K562 (cell line): ENCODE measurements around the gene GZF1. TPM values are rescaled to one million over a fixed set of nuclear protein-coding genes. Genes with fewer than 3 reads are reported as not detected.
A peak's percentile ranks its signal among the peaks of the same experiment; 100 is the strongest.

Source experiments
- CBFA2T3 ChIP-seq: fragments of 450-650 bp; IDR thresholded peaks from 2 replicates; pipeline ENCODE4 v1.6.1; 2017
- CHD1 ChIP-seq: fragments of 200-600 bp; sonication (generic); IDR thresholded peaks from one replicate; pipeline ENCODE4 v1.6.1; 2012; ENCODE audit warnings: mild to moderate bottlenecking, moderate library complexity, low read length, inconsistent platforms
- CSDE1 ChIP-seq, 2 experiments: fragments of 450-650 bp; IDR thresholded peaks; 2 replicates each; pipeline ENCODE4 v1.6.1; 2016; ENCODE audit warnings: mild to moderate bottlenecking in 1 of 2
- CTBP1 ChIP-seq: fragments of 450-650 bp; IDR thresholded peaks from 2 replicates; pipeline ENCODE4 v1.6.1; 2016; ENCODE audit warnings: borderline replicate concordance
- ELK1 ChIP-seq: sonication (generic); formaldehyde crosslinking; IDR thresholded peaks from 2 replicates; pipeline ENCODE4 v1.8.1; 2022; ENCODE audit warnings: missing genetic modification reagents
- GTF2A2 ChIP-seq: IDR thresholded peaks from 2 replicates; pipeline ENCODE4 v1.6.1; 2016; ENCODE audit warnings: mild to moderate bottlenecking, missing genetic modification characterization, missing compliant biosample characterization
- KDM2B ChIP-seq: fragments of 250-450 bp; sonication (Bioruptor Pico); IDR thresholded peaks from 2 replicates; pipeline ENCODE4 v1.8.0; 2021; ENCODE audit warnings: mild to moderate bottlenecking, moderate library complexity
- NFATC3 ChIP-seq: fragments of 450-650 bp; IDR thresholded peaks from 2 replicates; pipeline ENCODE4 v1.6.1; 2017; ENCODE audit warnings: mild to moderate bottlenecking
- NFIX ChIP-seq: fragments of 250-450 bp; sonication (Bioruptor Pico); IDR thresholded peaks from 2 replicates; pipeline ENCODE4 v1.4.0; 2020; ENCODE audit warnings: low read depth, mild to moderate bottlenecking, moderate library complexity
- SRSF9 ChIP-seq: fragments of 200-400 bp; formaldehyde crosslinking; IDR thresholded peaks from 2 replicates; pipeline ENCODE4 v1.6.1; 2017; ENCODE audit warnings: low read depth, low read length, borderline replicate concordance
- WHSC1 ChIP-seq: IDR thresholded peaks from one replicate; pipeline ENCODE4 v1.6.1; 2012; ENCODE audit warnings: low read length, control low read depth, inconsistent platforms
- XRCC5 ChIP-seq: fragments of 200-400 bp; formaldehyde crosslinking; IDR thresholded peaks from 2 replicates; pipeline ENCODE4 v1.6.1; 2017; ENCODE audit warnings: low read depth, mild to moderate bottlenecking, low read length
- ZNF561 ChIP-seq: fragments of 450-650 bp; formaldehyde crosslinking; conservative IDR thresholded peaks from 2 replicates; pipeline ENCODE4 v1.4.0; 2020; ENCODE audit warnings: mild to moderate bottlenecking, moderate library complexity
- ZNF57 ChIP-seq: fragments of 450-650 bp; formaldehyde crosslinking; IDR thresholded peaks from 2 replicates; pipeline ENCODE4 v1.4.0; 2020; ENCODE audit warnings: mild to moderate bottlenecking, moderate library complexity
- polyA plus RNA-seq, 8 experiments: library from polyadenylated mRNA; depleted of rRNA in 4 of 8; stranded (reverse) in 5 of 8; unstranded in 3 of 8; fragments of >200 nt; fragmentation: Nextera tagmentation in 2 of 8; fragmentation: Illumina TruSeq in 1 of 8; extraction: Ambion mirVana in 2 of 8; extraction: Trizol in 1 of 8; gene quantifications; 2 replicates each; pipeline versions ENCODE4 v1.2.1 to v1.2.3, GENCODE V29; 2011 to 2014; ENCODE audit warnings: inconsistent platforms in 1 of 8, missing spikeins in 1 of 8
- total RNA-seq, 7 experiments: library from RNA; depleted of rRNA in 6 of 7; stranded (reverse); fragments of >200 nt in 6 of 7; fragmentation: Illumina TruSeq in 2 of 7; extraction: Trizol in 2 of 7; gene quantifications; 2 replicates each; pipeline versions ENCODE4 v1.2.1 to v1.2.3, GENCODE V29; 2011 to 2021; ENCODE audit warnings: low replicate concordance in 1 of 7
- TF ChIP-seq, protein P1 (sequence below): IDR thresholded peaks from 3 replicates; pipeline ENCODE4 v1.6.1; 2011; ENCODE audit warnings: borderline replicate concordance, mild to moderate bottlenecking; ENCODE audit not compliant: insufficient read length, insufficient read depth
- TF ChIP-seq, protein P2 (sequence below), 2 experiments: fragments of 450-650 bp; IDR thresholded peaks; 2 replicates each; pipeline ENCODE4 v1.6.1; 2016
- TF ChIP-seq, protein P3 (sequence below): sonication (generic); IDR thresholded peaks from 2 replicates; pipeline ENCODE4 v1.6.1; 2016
- TF ChIP-seq, protein P4 (sequence below): fragments of 450-650 bp; formaldehyde crosslinking; conservative IDR thresholded peaks from 2 replicates; pipeline ENCODE4 v1.4.0; 2022; ENCODE audit warnings: mild to moderate bottlenecking, missing genetic modification characterization
- TF ChIP-seq, protein P5 (sequence below): fragments of 250-450 bp; sonication (Bioruptor Pico); IDR thresholded peaks from 2 replicates; pipeline ENCODE4 v1.5.0; 2021
- TF ChIP-seq, protein P6 (sequence below): fragments of 250-450 bp; sonication (Bioruptor Pico); IDR thresholded peaks from 2 replicates; pipeline ENCODE4 v1.8.0; 2021; ENCODE audit warnings: moderate library complexity, mild to moderate bottlenecking, inconsistent platforms

GZF1 gene
- total and polyA plus RNA-seq, 9 of the 15 experiments (the other 6 are each of a cell fraction or from before 2014, with no cell fraction given) = 1.2 to 15.7 (median 7.4) TPM

DNA sequence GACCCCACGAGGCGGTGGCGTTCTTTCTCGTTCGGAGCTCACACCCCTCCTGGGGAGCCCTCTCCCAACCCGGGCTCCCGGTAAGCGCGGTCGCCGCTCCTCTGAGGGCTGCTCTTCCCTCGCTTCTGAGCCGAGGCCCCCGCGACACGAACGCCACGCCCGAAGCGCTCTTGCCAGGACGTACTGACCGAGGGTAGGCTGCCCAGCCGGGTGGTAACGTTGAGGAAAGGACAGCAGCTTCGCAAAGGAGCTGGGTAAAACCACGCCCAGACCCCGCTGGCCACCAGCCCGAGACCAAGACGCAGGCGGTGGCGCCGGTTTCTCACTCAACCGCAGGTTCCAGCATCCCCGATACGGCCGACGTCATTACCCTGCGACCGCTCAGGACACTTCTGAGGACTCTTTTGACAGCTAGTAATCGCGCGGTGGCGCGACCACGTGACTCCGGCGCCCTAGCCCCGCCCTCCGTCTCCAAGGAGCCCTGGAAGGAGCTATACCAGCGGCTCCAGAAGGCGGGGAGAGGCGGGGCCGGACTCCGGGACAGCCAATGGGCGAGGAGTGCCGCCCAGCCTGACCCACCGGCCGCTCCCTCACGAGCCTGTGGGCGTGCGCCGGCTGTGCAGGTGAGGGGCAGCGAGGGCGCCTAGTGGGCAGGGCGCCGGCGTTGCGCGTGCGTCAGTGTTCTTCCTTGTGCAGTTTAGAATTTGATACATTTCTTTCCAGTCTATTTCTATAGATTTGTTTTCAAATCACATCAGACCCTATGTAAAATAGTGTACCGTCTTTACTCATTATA lies 4.0 kb upstream of the GZF1 start (continued):
- TF ChIP-seq, protein P1, sequence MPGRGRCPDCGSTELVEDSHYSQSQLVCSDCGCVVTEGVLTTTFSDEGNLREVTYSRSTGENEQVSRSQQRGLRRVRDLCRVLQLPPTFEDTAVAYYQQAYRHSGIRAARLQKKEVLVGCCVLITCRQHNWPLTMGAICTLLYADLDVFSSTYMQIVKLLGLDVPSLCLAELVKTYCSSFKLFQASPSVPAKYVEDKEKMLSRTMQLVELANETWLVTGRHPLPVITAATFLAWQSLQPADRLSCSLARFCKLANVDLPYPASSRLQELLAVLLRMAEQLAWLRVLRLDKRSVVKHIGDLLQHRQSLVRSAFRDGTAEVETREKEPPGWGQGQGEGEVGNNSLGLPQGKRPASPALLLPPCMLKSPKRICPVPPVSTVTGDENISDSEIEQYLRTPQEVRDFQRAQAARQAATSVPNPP = no peak
- peak; percentile 83 for TF ChIP-seq CTBP1
- TF ChIP-seq CHD1 = no peak
- TF ChIP-seq ZNF57 (CRISPR knock-in tag) = no peak
- TF ChIP-seq, protein P2, sequence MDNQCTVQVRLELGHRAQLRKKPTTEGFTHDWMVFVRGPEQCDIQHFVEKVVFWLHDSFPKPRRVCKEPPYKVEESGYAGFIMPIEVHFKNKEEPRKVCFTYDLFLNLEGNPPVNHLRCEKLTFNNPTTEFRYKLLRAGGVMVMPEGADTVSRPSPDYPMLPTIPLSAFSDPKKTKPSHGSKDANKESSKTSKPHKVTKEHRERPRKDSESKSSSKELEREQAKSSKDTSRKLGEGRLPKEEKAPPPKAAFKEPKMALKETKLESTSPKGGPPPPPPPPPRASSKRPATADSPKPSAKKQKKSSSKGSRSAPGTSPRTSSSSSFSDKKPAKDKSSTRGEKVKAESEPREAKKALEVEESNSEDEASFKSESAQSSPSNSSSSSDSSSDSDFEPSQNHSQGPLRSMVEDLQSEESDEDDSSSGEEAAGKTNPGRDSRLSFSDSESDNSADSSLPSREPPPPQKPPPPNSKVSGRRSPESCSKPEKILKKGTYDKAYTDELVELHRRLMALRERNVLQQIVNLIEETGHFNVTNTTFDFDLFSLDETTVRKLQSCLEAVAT (IDR thresholded peaks at IDR 0.05) = no peak; a peak in 1 of 4 replicates
- TF ChIP-seq, protein P3, sequence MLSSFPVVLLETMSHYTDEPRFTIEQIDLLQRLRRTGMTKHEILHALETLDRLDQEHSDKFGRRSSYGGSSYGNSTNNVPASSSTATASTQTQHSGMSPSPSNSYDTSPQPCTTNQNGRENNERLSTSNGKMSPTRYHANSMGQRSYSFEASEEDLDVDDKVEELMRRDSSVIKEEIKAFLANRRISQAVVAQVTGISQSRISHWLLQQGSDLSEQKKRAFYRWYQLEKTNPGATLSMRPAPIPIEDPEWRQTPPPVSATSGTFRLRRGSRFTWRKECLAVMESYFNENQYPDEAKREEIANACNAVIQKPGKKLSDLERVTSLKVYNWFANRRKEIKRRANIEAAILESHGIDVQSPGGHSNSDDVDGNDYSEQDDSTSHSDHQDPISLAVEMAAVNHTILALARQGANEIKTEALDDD = no peak
- TF ChIP-seq, protein P4, sequence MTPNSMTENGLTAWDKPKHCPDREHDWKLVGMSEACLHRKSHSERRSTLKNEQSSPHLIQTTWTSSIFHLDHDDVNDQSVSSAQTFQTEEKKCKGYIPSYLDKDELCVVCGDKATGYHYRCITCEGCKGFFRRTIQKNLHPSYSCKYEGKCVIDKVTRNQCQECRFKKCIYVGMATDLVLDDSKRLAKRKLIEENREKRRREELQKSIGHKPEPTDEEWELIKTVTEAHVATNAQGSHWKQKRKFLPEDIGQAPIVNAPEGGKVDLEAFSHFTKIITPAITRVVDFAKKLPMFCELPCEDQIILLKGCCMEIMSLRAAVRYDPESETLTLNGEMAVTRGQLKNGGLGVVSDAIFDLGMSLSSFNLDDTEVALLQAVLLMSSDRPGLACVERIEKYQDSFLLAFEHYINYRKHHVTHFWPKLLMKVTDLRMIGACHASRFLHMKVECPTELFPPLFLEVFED (CRISPR knock-in tag) = no peak
- TF ChIP-seq KDM2B = 0 out of 2 replicates have a peak, but pooled peaks have one; percentile 20
- no peak for TF ChIP-seq ELK1
- TF ChIP-seq SRSF9 = no peak
- no peak for TF ChIP-seq NFIX
- TF ChIP-seq, protein P5, sequence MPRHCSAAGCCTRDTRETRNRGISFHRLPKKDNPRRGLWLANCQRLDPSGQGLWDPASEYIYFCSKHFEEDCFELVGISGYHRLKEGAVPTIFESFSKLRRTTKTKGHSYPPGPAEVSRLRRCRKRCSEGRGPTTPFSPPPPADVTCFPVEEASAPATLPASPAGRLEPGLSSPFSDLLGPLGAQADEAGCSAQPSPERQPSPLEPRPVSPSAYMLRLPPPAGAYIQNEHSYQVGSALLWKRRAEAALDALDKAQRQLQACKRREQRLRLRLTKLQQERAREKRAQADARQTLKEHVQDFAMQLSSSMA (CRISPR knock-in tag) = no peak
- no peak for TF ChIP-seq ZNF561 (CRISPR knock-in tag)
- TF ChIP-seq GTF2A2 (tag) = no peak
- no peak for TF ChIP-seq WHSC1
- no peak for TF ChIP-seq NFATC3
- TF ChIP-seq CSDE1 (IDR thresholded peaks at IDR 0.05) = no peak
- TF ChIP-seq CBFA2T3 = no peak
- TF ChIP-seq, protein P6, sequence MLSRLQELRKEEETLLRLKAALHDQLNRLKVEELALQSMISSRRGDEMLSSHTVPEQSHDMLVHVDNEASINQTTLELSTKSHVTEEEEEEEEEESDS = no peak
- no peak for TF ChIP-seq XRCC5
